Esophagus muscularis mucosa (tissue), 4 donors: ENCODE results near the gene FOXS1. TPM values are rescaled to one million over a fixed set of nuclear protein-coding genes. Genes with fewer than 3 reads are reported as not detected.
"Not testable (repeated sequence)": the region's sequence is repeated elsewhere in the genome, so short reads cannot be mapped to it uniquely, and the experiment has no call there.

ENCODE experiments used
- DNase-seq: peaks from one replicate; pipeline ENCODE4 v3.0.0-alpha.2; 2017; ENCODE audit errors: extremely low spot score
- H3K27ac ChIP-seq, 4 donors: fragments of 200-600 bp; sonication (generic); replicated peaks in 1 of 4; 1 replicate in 3 of 4; 2 replicates in 1 of 4; pipeline ENCODE4 v1.5.1; 2016 to 2019; ENCODE audit warnings: mild to moderate bottlenecking in 1 of 4
- H3K27me3 ChIP-seq, 4 donors: fragments of 200-600 bp; sonication (generic); one replicate each; pipeline versions ENCODE4 v1.5.1 to v1.6.0; 2016 to 2019
- H3K36me3 ChIP-seq, 4 donors: fragments of 200-600 bp; sonication (generic); one replicate each; pipeline ENCODE4 v1.5.1; 2016 to 2019
- H3K4me1 ChIP-seq, 4 donors: fragments of 200-600 bp; sonication (generic); one replicate each; pipeline ENCODE4 v1.5.1; 2016 to 2019
- H3K4me3 ChIP-seq, 4 donors: fragments of 200-600 bp; sonication (generic); 1 replicate in 2 of 4; 2 replicates in 2 of 4; pipeline ENCODE4 v1.5.1; 2016 to 2019; ENCODE audit warnings: mild to moderate bottlenecking in 4 of 4, moderate library complexity in 1 of 4
- H3K9me3 ChIP-seq, 4 donors: fragments of 200-600 bp; sonication (generic); 1 replicate in 3 of 4; 2 replicates in 1 of 4; pipeline ENCODE4 v1.5.1; 2016 to 2019
- CTCF ChIP-seq, 3 experiments: fragments of 200-600 bp in 2 of 3; fragments of 450-650 bp in 1 of 3; sonication (generic) in 2 of 3; IDR thresholded peaks; one replicate each; pipeline ENCODE4 v1.5.1; 2017 to 2019; ENCODE audit warnings: antibody characterized with exemption in 3 of 3, mild to moderate bottlenecking in 2 of 3, moderate library complexity in 1 of 3
- EP300 ChIP-seq: sonication (generic); formaldehyde crosslinking; IDR thresholded peaks from one replicate; pipeline ENCODE4 v1.6.1; 2017; ENCODE audit warnings: antibody characterized with exemption
- POLR2A ChIP-seq: fragments of 450-650 bp; IDR thresholded peaks from one replicate; pipeline ENCODE4 v1.6.1; 2017; ENCODE audit warnings: antibody characterized with exemption, moderate library complexity, mild to moderate bottlenecking, low read depth
- POLR2AphosphoS5 ChIP-seq, 2 donors: sonication (generic); formaldehyde crosslinking; IDR thresholded peaks; one replicate each; pipeline ENCODE4 v1.6.1; 2017; ENCODE audit warnings: antibody characterized with exemption in 2 of 2
- WGBS: methylation state at CpG from one replicate; pipeline ENCODE4 v1.1.5; 2018; 5-methylcytosine and 5-hydroxymethylcytosine counted together
- intact Hi-C: fragments of 100-400 bp; cut with DNase I; formaldehyde crosslinking; loops from one replicate; pipeline ENCODE4 v1.15.1; 2023
- total RNA-seq, 4 donors: library from RNA; depleted of rRNA; stranded (reverse); fragments of >200 nt; gene quantifications; one replicate each; pipeline versions ENCODE4 v1.1.0 to v1.2.1, GENCODE V29; 2016

Gene FOXS1
- total RNA-seq, 4 donors from 2014 or later, result 0.50 to 3.4 (median 0.87) TPM

- no peaks in the 10 kb centered on the region for H3K36me3 ChIP-seq
- peaks cover 8 to 16% (median 11%) of the 10 kb centered on the region in 4 donors for H3K4me1 ChIP-seq
- H3K27ac ChIP-seq, result no peak overlapping the region
- 94% methylated on average over 5 of the region's 6 CpGs for WGBS
- TF ChIP-seq CTCF (IDR thresholded peaks at IDR 0.05) (no peak), POLR2AphosphoS5 (IDR thresholded peaks at IDR 0.05) (no peak), EP300 (no peak), POLR2A (no peak)
- H3K9me3 ChIP-seq, result no peaks in the 10 kb centered on the region
- H3K4me3 ChIP-seq, result no peak overlapping the region
- DNase-seq, result no peak
- intact Hi-C loops, result no loop called here
- H3K27me3 ChIP-seq, result peaks cover 0 to 5% (median 0%) of the 10 kb centered on the region in 4 donors
Observed at GRCh38 chr20:31831211-31831610, 14.2 kb downstream of the FOXS1 start.

- H3K27ac ChIP-seq, result no peak overlapping the region
- H3K9me3 ChIP-seq, result no peaks in the 10 kb centered on the region
- peaks cover under 1 to 9% (median 4%) of the 10 kb centered on the region in 4 donors for H3K4me1 ChIP-seq
- intact Hi-C loops, result no loop called here
- WGBS, result 92% methylated on average over 6 of the region's 8 CpGs
- peaks cover 0 to 5% (median 0%) of the 10 kb centered on the region in 4 donors for H3K27me3 ChIP-seq
- DNase-seq, result no peak
- TF ChIP-seq EP300 (no peak), POLR2A (no peak), POLR2AphosphoS5 (IDR thresholded peaks at IDR 0.05) (no peak)
- H3K4me3 ChIP-seq, result no peak overlapping the region
- H3K36me3 ChIP-seq, result no peaks in the 10 kb centered on the region
Observed at GRCh38 chr20:31830406-31830981, 14.9 kb downstream of the FOXS1 start.

- Histone ChIP-seq H3K27ac (no peak overlapping the region), H3K4me3 (no peak overlapping the region), H3K27me3 (peaks cover 0 to 5% (median 0%) of the 10 kb centered on the region in 4 donors), H3K36me3 (no peaks in the 10 kb centered on the region), H3K9me3 (no peaks in the 10 kb centered on the region), H3K4me1 (peaks cover 0 to 6% (median 3%) of the 10 kb centered on the region in 4 donors)
- WGBS, result 88% methylated on average over 6 of the region's 6 CpGs
- intact Hi-C loops, result no loop called here
- no peak for DNase-seq
- no peak for TF ChIP-seq EP300
- no peak for TF ChIP-seq POLR2AphosphoS5 (IDR thresholded peaks at IDR 0.05)
- TF ChIP-seq CTCF (IDR thresholded peaks at IDR 0.05), result no peak
- no peak for TF ChIP-seq POLR2A
Observed at GRCh38 chr20:31829731-31830130, 15.7 kb downstream of the FOXS1 start.

GRCh38 chr20:31828016-31828415, 17.4 kb downstream of the FOXS1 start:
- H3K27ac ChIP-seq, intact Hi-C loops: not testable (repeated sequence)
- 94% methylated on average over 11 of the region's 11 CpGs for WGBS

GRCh38 chr20:31827059-31827458, 18.3 kb downstream of the FOXS1 start:
- TF ChIP-seq EP300 (no peak), CTCF (IDR thresholded peaks at IDR 0.05) (no peak), POLR2A (no peak), POLR2AphosphoS5 (IDR thresholded peaks at IDR 0.05) (no peak)
- DNase-seq, result no peak
- no peaks in the 10 kb centered on the region for H3K9me3 ChIP-seq
- H3K4me1 ChIP-seq, result peaks cover 4 to 14% (median 12%) of the 10 kb centered on the region in 4 donors
- H3K27me3 ChIP-seq, result no peaks in the 10 kb centered on the region
- H3K27ac ChIP-seq, result no peak overlapping the region
- intact Hi-C loops, result no loop called here
- H3K4me3 ChIP-seq, result no peak overlapping the region
- H3K36me3 ChIP-seq, result no peaks in the 10 kb centered on the region
- 82% methylated on average over 2 of the region's 2 CpGs for WGBS

More at GRCh38 chr20:31828016-31828415, 17.4 kb downstream of the FOXS1 start:
- H3K27me3 ChIP-seq, H3K9me3 ChIP-seq, H3K4me1 ChIP-seq, DNase-seq, H3K36me3 ChIP-seq, H3K4me3 ChIP-seq: not testable (repeated sequence)

- Histone ChIP-seq H3K9me3 (no peaks in the 10 kb centered on the region), H3K27ac (no peak overlapping the region), H3K27me3 (no peaks in the 10 kb centered on the region), H3K4me1 (peaks cover 4 to 15% (median 12%) of the 10 kb centered on the region in 4 donors), H3K4me3 (no peak overlapping the region), H3K36me3 (no peaks in the 10 kb centered on the region)
- no peak for DNase-seq
- WGBS, result 91% methylated on average over 5 of the region's 5 CpGs
- no peak for TF ChIP-seq EP300
- TF ChIP-seq POLR2AphosphoS5 (IDR thresholded peaks at IDR 0.05), result no peak
- TF ChIP-seq CTCF (IDR thresholded peaks at IDR 0.05), result no peak
- TF ChIP-seq POLR2A, result no peak
- intact Hi-C loops, result no loop called here
Observed at GRCh38 chr20:31826074-31826473, 19.3 kb downstream of the FOXS1 start.
